ENCODE measurements around the gene STIMATE. TPM values are rescaled to one million over a fixed set of nuclear protein-coding genes. Genes with fewer than 3 reads are reported as not detected.

Gene STIMATE
- total and polyA plus RNA-seq, 2 donors from 2014 or later, result 21.4 to 23.3 TPM

- TF ChIP-seq CTCF (IDR thresholded peaks at IDR 0.05; ENCODE audit: borderline replicate concordance, extremely low read depth, insufficient read depth), result no peak
- H3K9me3 ChIP-seq (ENCODE audit: control insufficient read depth in 2 of 3, insufficient read depth in 1 of 3, low read length in 3 of 3), result no peaks in the 10 kb centered on the region
- H3K4me3 ChIP-seq (ENCODE audit: low read length in 3 of 3), result no peak overlapping the region
- no peaks in the 10 kb centered on the region for H3K36me3 ChIP-seq (ENCODE audit: control insufficient read depth in 2 of 3, insufficient read depth in 3 of 3, low read length in 3 of 3)
- FAIRE-seq (no peak), DNase-seq (no peak)
- no peak overlapping the region for H3K9ac ChIP-seq (ENCODE audit: low read length in 3 of 3)
- intact Hi-C loops (cut with DNase I), result no loop called here
- H3K27me3 ChIP-seq (ENCODE audit: control insufficient read depth, insufficient read depth, low read length), result no peaks in the 10 kb centered on the region
- H3K27ac ChIP-seq (ENCODE audit: low read depth in 2 of 2, low read length in 2 of 2), result no peak overlapping the region
- H3K4me1 ChIP-seq (ENCODE audit: control insufficient read depth in 2 of 3, insufficient read depth in 2 of 3, low read depth in 1 of 3, low read length in 3 of 3), result peaks cover 0 to 9% (median 8%) of the 10 kb centered on the region in 3 donors
Observed at GRCh38 chr3:52831500-52832301, 65.6 kb downstream of the STIMATE start.

- no peaks in the 10 kb centered on the region for H3K27me3 ChIP-seq (ENCODE audit: control insufficient read depth, insufficient read depth, low read length)
- H3K36me3 ChIP-seq (ENCODE audit: control insufficient read depth in 2 of 3, insufficient read depth in 3 of 3, low read length in 3 of 3), result no peaks in the 10 kb centered on the region
- H3K9me3 ChIP-seq (ENCODE audit: control insufficient read depth in 2 of 3, insufficient read depth in 1 of 3, low read length in 3 of 3), result no peaks in the 10 kb centered on the region
- H3K9ac ChIP-seq (ENCODE audit: low read length in 3 of 3), result no peak within 1 kb of the TSS
- no peak for TF ChIP-seq CTCF (IDR thresholded peaks at IDR 0.05; ENCODE audit: borderline replicate concordance, extremely low read depth, insufficient read depth)
- H3K4me3 ChIP-seq (ENCODE audit: low read length in 3 of 3), result no peak within 1 kb of the TSS
- DNase-seq, result no peak
- H3K27ac ChIP-seq (ENCODE audit: low read depth in 2 of 2, low read length in 2 of 2), result no peak within 1 kb of the TSS
- FAIRE-seq, result no peak
- H3K4me1 ChIP-seq (ENCODE audit: control insufficient read depth in 2 of 3, insufficient read depth in 2 of 3, low read depth in 1 of 3, low read length in 3 of 3), result peaks cover 0 to 9% (median 8%) of the 10 kb centered on the region in 3 donors
- intact Hi-C loops (cut with DNase I), result no loop called here
Observed at GRCh38 chr3:52830535-52831258, 66.7 kb downstream of the STIMATE start, which contains the start of gene ITIH4. TSS of gene ITIH4 (minus strand) at chr3:52830672. CDS start at chr3:52830642, 30 bp downstream.

GRCh38 chr3:52829906-52830463, 67.4 kb downstream of the STIMATE start:
- intact Hi-C loops (cut with DNase I), result no loop called here
- H3K27me3 ChIP-seq (ENCODE audit: control insufficient read depth, insufficient read depth, low read length), result no peaks in the 10 kb centered on the region

More at GRCh38 chr3:52829906-52830463, 67.4 kb downstream of the STIMATE start:
- TF ChIP-seq CTCF (IDR thresholded peaks at IDR 0.05; ENCODE audit: borderline replicate concordance, extremely low read depth, insufficient read depth), result no peak
- Histone ChIP-seq H3K9ac (ENCODE audit: low read length in 3 of 3) (no peak overlapping the region), H3K4me3 (ENCODE audit: low read length in 3 of 3) (no peak overlapping the region), H3K4me1 (ENCODE audit: control insufficient read depth in 2 of 3, insufficient read depth in 2 of 3, low read depth in 1 of 3, low read length in 3 of 3) (peaks cover 0 to 9% (median 8%) of the 10 kb centered on the region in 3 donors), H3K36me3 (ENCODE audit: control insufficient read depth in 2 of 3, insufficient read depth in 3 of 3, low read length in 3 of 3) (no peaks in the 10 kb centered on the region), H3K9me3 (ENCODE audit: control insufficient read depth in 2 of 3, insufficient read depth in 1 of 3, low read length in 3 of 3) (no peaks in the 10 kb centered on the region), H3K27ac (ENCODE audit: low read depth in 2 of 2, low read length in 2 of 2) (no peak overlapping the region)
- DNase-seq (no peak), FAIRE-seq (no peak)

Measured in kidney (tissue), 14 donors.